ENCODE results near the gene CROCC2. TPM values are rescaled to one million over a fixed set of nuclear protein-coding genes. Genes with fewer than 3 reads are reported as not detected.

Gene CROCC2
- not detected in 2 replicates for total RNA-seq

- no peak for DNase-seq
Observed at GRCh38 chr2:240906141-240906910, at the start of gene CROCC2. CROCC2 (plus strand) TSS chr2:240906336; CDS start chr2:240906514, 178 bp downstream.

- no peak for DNase-seq
Observed at GRCh38 chr2:240857039-240858008, 48.8 kb upstream of the CROCC2 start.

GRCh38 chr2:240858321-240858720, 47.8 kb upstream of the CROCC2 start:
- no peak for DNase-seq

GRCh38 chr2:240858871-240859270, 47.3 kb upstream of the CROCC2 start:
- DNase-seq, result no peak

GRCh38 chr2:240861547-240861946, 44.6 kb upstream of the CROCC2 start:
- DNase-seq, result no peak

GRCh38 chr2:240864475-240864874, 41.7 kb upstream of the CROCC2 start:
- no peak for DNase-seq

GRCh38 chr2:240865391-240865790, 40.7 kb upstream of the CROCC2 start:
- DNase-seq, result no peak

GRCh38 chr2:240868286-240869108, 37.6 kb upstream of the CROCC2 start, which contains the start of gene AGXT:
AGXT (plus strand) TSS chr2:240868824; CDS start chr2:240868866, 42 bp downstream.
- DNase-seq, result no peak

- DNase-seq, result no peak
Observed at GRCh38 chr2:240869109-240869955, 36.8 kb upstream of the CROCC2 start.

- no peak for DNase-seq
Observed at GRCh38 chr2:240869956-240870875, 35.9 kb upstream of the CROCC2 start.

GRCh38 chr2:240871071-240871958, 34.8 kb upstream of the CROCC2 start:
- DNase-seq, result no peak

DNA sequence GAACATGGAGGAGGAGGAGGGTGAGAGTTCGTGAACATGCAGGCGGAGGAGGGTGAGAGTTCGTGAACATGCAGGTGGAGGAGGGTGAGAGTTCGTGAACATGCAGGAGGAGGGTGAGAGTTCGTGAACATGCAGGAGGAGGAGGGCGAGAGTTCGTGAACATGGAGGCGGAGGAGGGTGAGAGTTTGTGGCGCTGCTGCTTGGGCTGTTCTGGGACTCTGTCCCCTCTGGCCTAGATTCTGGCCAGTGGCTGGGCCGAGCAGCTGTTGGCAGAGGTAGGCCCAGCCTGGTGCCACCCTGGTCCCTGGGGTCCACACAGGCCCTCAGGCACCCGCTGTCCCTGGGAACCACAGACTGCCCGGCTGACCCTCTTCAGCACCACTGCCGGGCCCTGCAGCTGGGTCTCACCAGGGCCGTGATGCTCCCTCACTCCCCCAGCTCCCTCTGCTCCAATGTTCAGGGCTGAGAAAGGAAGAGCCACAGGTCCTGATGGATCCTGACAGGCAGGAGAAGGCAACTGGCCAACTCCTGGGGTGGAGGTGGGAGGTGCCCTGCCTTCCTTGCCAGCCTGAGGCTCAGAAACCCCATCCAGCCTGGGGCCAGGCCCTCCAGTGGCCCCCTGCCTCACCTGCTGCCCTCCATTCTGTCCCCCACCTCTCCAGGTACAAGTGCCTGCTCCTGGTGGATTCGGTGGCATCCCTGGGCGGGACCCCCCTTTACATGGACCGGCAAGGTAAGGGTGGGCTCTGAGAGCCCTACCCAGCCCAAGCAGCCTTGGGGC, 33.6 kb upstream of the CROCC2 start:
- no peak for DNase-seq

DNA sequence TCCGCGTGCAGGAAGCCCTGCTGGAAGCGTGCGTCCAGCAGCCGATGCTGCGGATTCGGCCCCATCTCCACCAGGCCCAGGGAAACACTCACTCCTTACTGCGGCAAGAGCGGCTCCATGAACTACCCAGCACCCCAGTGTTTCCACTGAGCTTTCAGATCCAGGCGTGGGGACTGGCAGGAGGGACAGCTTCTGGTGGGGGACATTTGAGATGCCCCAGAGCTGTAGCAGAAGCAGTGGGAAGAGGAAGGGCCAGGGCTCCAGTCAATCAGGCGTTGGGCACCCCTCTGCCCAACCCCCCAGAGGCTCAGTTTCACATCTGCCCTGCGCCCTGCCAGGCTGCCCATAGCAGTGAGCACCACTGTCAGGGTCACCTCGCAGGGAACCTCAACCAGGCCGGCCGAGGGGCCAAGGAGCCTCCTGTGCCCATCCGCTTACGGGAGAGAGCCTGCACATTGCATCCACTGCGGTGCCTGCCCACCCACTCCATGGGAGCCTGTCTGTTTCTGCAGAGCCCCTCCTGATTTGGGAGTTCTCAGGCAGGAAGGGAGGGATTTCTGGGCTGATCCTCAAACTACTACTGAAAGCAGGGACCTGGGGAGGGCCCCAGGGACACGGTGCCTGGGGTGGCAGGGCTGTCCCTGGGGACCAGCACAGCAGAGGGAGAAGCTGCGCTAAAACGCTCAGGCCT, 32.9 kb upstream of the CROCC2 start:
- no peak for DNase-seq

- no peak for DNase-seq
Observed at GRCh38 chr2:240873805-240874714, 32.1 kb upstream of the CROCC2 start.

DNA sequence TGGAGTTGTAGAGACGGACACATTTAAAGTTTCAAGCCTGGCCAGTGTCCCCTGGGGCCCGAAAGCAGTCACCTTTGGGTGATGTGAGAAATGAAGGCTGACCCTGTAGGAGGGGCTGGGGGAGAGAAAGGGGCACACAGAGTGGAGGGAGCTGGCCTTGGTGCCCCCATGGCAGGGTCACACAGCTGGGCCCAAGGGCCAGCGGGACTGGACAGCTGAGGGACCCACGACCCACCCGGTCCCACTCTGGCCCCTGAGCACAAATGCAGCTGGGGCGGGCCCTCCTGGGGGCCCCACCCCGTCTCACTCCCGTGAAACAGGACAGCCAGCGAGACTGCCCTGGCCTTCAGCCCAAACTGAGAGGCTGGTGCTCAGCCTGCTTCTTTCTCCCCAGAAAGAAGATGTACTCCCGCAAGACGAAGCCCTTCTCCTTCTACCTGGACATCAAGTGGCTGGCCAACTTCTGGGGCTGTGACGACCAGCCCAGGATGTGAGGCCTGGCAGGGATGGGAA, 31.4 kb upstream of the CROCC2 start:
- no peak for DNase-seq

DNA sequence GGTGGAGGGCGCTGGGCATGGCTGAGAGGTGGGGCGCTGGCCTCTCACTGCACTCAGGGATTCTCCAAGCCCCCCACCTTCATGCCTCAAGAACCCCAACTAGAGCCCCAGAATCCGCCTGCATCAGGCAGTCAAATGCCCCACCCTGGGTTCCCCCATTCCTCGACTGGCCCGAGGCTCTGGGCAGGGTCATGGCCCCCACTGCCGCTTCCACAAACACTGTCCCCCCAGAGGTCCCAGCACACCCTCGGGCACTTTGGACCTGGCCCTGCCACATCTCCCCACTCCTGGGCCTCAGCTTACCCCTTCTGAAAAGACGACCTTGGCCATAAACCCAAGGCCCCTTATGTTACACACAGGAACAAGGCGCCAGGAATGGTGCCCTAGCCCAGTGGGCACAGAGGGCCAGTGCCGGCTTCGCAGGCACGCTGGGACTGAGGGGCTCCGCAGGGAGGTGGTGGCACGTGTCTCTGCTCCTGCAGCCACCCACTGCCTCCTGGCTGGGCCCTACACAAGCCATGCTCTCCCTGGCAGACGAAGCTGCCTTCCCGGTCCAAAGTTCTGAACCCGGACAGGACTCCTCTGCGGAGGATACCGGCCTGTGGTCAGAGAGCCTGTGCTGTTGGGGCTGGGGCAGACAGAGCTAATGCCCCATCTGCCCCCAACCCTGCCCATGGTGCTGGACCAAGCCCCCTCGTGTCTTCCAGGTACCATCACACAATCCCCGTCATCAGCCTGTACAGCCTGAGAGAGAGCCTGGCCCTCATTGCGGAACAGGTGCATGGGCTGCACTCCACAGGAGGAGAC, 30.7 kb upstream of the CROCC2 start:
- no peak for DNase-seq
